Measurements from ENCODE around the gene LIMK1. TPM values are rescaled to one million over a fixed set of nuclear protein-coding genes. Genes with fewer than 3 reads are reported as not detected.
A peak's percentile ranks its signal among the peaks of the same experiment; 100 is the strongest.

The LIMK1 gene
- total RNA-seq (2021), result 63.0 and 63.8 TPM in 2 replicates
- long read RNA-seq, partial matches to known transcripts, result 7 of 10 reads
- long read RNA-seq, other reads (novel, unspliced or antisense), result 2 of 10 reads

- Histone ChIP-seq H4K8ac (replicated peaks; ENCODE audit: insufficient read length, low read depth, low read length) (no peak within 1 kb of the TSS), H3K9ac (ENCODE audit: extremely low read depth, insufficient read length, low read length) (peak within 1 kb of the TSS; percentile 26), H2BK120ac (ENCODE audit: low read depth, low read length, poor library complexity, severe bottlenecking) (no peak within 1 kb of the TSS), H2BK15ac (ENCODE audit: low read depth, low read length) (no peak within 1 kb of the TSS), H3K27me3 (ENCODE audit: insufficient read depth, low read length) (no peaks in the 10 kb centered on the region), H3T11ph (ENCODE audit: low read length) (no peak within 1 kb of the TSS), H3K56ac (ENCODE audit: insufficient read length, low read depth, low read length) (no peak within 1 kb of the TSS), H3K79me2 (ENCODE audit: insufficient read depth, low read length) (no peaks in the 10 kb centered on the region), H2BK20ac (ENCODE audit: low read depth, low read length, poor library complexity, severe bottlenecking) (no peak within 1 kb of the TSS), H3K9me3 (ENCODE audit: control insufficient read depth, low read depth, low read length) (no peaks in the 10 kb centered on the region), H2AK5ac (ENCODE audit: insufficient read length, low read length) (no peak within 1 kb of the TSS), H3K14ac (ENCODE audit: insufficient read depth, low read length) (peak within 1 kb of the TSS; percentile 84), H3K27ac (ENCODE audit: insufficient read length, low read depth, low read length) (no peak within 1 kb of the TSS), H3K4me2 (ENCODE audit: insufficient read depth, insufficient read length, low read length) (peak within 1 kb of the TSS; percentile 63), H2BK5ac (ENCODE audit: insufficient read length, low read length) (no peak within 1 kb of the TSS), H2AFZ (ENCODE audit: low read length) (no peak within 1 kb of the TSS), H3K79me1 (ENCODE audit: insufficient read depth, low read depth, low read length, poor library complexity, severe bottlenecking) (no peaks in the 10 kb centered on the region), H2BK12ac (ENCODE audit: insufficient read length, low read depth, low read length) (no peak within 1 kb of the TSS), H4K20me1 (ENCODE audit: control insufficient read depth, insufficient read depth, insufficient read length) (no peaks in the 10 kb centered on the region), H3K4ac (ENCODE audit: low read depth, low read length) (no peak within 1 kb of the TSS), H4K91ac (ENCODE audit: insufficient read length, low read depth, low read length) (no peak within 1 kb of the TSS), H3K23me2 (ENCODE audit: insufficient read length, low read depth, low read length, poor library complexity, severe bottlenecking) (peaks cover 9% of the 10 kb centered on the region), H3K4me1 (ENCODE audit: insufficient read depth, low read length) (no peaks in the 10 kb centered on the region), H3K18ac (ENCODE audit: insufficient read length, low read depth, low read length) (peak within 1 kb of the TSS; percentile 77), H4K5ac (ENCODE audit: insufficient read length, low read depth, low read length) (peak within 1 kb of the TSS; percentile 36), H3K23ac (ENCODE audit: insufficient read length, low read depth, low read length) (no peak within 1 kb of the TSS)
- Mint-ChIP-seq H3K4me1 (peaks cover 15 to 31% of the 10 kb centered on the region in 2 experiments), H3K9me3 (no peaks in the 10 kb centered on the region), H3K36me3 (ENCODE audit: insufficient read depth in 1 of 3, low read depth in 3 of 3) (peaks cover 18 to 23% (median 23%) of the 10 kb centered on the region in 3 experiments; a peak in 6 of 7 replicates), H3K27me3 (ENCODE audit: low read depth) (no peaks in the 10 kb centered on the region; the same call in 1 of the 2 replicates), H3K27ac (peak within 1 kb of the TSS in 2 of 3 experiments; percentile 52 to 79; a peak in 4 of 7 replicates), H3K4me3 (peak within 1 kb of the TSS; percentile 75 to 84)
- WGBS (ENCODE audit: extremely low coverage, insufficient read length, low lambda C conversion rate), result no CpG with 5 or more reads among the region's 71 CpGs
- TF ChIP-seq, protein P1, sequence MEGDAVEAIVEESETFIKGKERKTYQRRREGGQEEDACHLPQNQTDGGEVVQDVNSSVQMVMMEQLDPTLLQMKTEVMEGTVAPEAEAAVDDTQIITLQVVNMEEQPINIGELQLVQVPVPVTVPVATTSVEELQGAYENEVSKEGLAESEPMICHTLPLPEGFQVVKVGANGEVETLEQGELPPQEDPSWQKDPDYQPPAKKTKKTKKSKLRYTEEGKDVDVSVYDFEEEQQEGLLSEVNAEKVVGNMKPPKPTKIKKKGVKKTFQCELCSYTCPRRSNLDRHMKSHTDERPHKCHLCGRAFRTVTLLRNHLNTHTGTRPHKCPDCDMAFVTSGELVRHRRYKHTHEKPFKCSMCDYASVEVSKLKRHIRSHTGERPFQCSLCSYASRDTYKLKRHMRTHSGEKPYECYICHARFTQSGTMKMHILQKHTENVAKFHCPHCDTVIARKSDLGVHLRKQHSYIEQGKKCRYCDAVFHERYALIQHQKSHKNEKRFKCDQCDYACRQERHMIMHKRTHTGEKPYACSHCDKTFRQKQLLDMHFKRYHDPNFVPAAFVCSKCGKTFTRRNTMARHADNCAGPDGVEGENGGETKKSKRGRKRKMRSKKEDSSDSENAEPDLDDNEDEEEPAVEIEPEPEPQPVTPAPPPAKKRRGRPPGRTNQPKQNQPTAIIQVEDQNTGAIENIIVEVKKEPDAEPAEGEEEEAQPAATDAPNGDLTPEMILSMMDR (conservative IDR thresholded peaks at IDR 0.05), result no peak
- DNase-seq, result peak; percentile 90
Observed at GRCh38 chr7:74083117-74083876, at the start of gene LIMK1. LIMK1 (plus strand) TSS chr7:74083804; CDS start chr7:74083991, 187 bp downstream.
